K562 (cell line): ENCODE results near the gene TAF1D. TPM values are rescaled to one million over a fixed set of nuclear protein-coding genes. Genes with fewer than 3 reads are reported as not detected.
A peak's percentile ranks its signal among the peaks of the same experiment; 100 is the strongest.

ENCODE experiments used
- BCL6 ChIP-seq: fragments of 250-450 bp; sonication (Bioruptor Pico); IDR thresholded peaks from 2 replicates; pipeline ENCODE4 v1.4.0; 2020
- BRD4 ChIP-seq: fragments of 200-600 bp; sonication (generic); IDR thresholded peaks from 2 replicates; pipeline ENCODE4 v1.6.1; 2017; ENCODE audit warnings: inconsistent platforms
- CEBPG ChIP-seq, 3 experiments: fragments of 200-800 bp in 1 of 3; sonication (Bioruptor generic) in 1 of 3; sonication (generic) in 1 of 3; formaldehyde crosslinking in 1 of 3; IDR thresholded peaks in 2 of 3; conservative IDR thresholded peaks in 1 of 3; 2 replicates each; pipeline versions ENCODE4 v1.6.1 to v1.8.0; 2016 to 2022; ENCODE audit warnings: missing compliant biosample characterization in 2 of 3, missing genetic modification characterization in 2 of 3, mild to moderate bottlenecking in 1 of 3, missing genetic modification reagents in 1 of 3
- FOXA3 ChIP-seq, 2 experiments: fragments of 450-650 bp in 1 of 2; sonication (generic) in 1 of 2; formaldehyde crosslinking; IDR thresholded peaks in 1 of 2; conservative IDR thresholded peaks in 1 of 2; 2 replicates each; pipeline versions ENCODE4 v1.4.0 to v1.8.0; 2020 to 2022; ENCODE audit warnings: mild to moderate bottlenecking in 2 of 2, missing genetic modification reagents in 1 of 2
- HCFC1 ChIP-seq: IDR thresholded peaks from 2 replicates; pipeline ENCODE4 v1.6.1; 2012; ENCODE audit warnings: low read depth, low read length, improper control_type of control experiment
- HDAC1 ChIP-seq, 2 experiments: fragments of 450-650 bp; IDR thresholded peaks; 2 replicates each; pipeline ENCODE4 v1.6.1; 2016 to 2017; ENCODE audit warnings: inconsistent platforms in 1 of 2, mild to moderate bottlenecking in 1 of 2, moderate library complexity in 1 of 2
- HNRNPUL1 ChIP-seq: fragments of 200-400 bp; formaldehyde crosslinking; IDR thresholded peaks from 2 replicates; pipeline ENCODE4 v1.6.1; 2017; ENCODE audit warnings: low read length
- ILK ChIP-seq: fragments of 450-650 bp; IDR thresholded peaks from 2 replicates; pipeline ENCODE4 v1.6.1; 2016; ENCODE audit warnings: missing genetic modification characterization, low read depth, mild to moderate bottlenecking, missing compliant biosample characterization, moderate library complexity, borderline replicate concordance
- MXI1 ChIP-seq: IDR thresholded peaks from 2 replicates; pipeline ENCODE4 v1.6.1; 2011; ENCODE audit warnings: low read depth, mild to moderate bottlenecking, improper control_type of control experiment, low read length
- RAD51 ChIP-seq: fragments of 450-650 bp; IDR thresholded peaks from 2 replicates; pipeline ENCODE4 v1.7.1; 2016; ENCODE audit warnings: low read depth, mild to moderate bottlenecking, borderline replicate concordance
- SIN3A ChIP-seq, 2 experiments: fragments of 150-350 bp in 1 of 2; IDR thresholded peaks; 2 replicates each; pipeline ENCODE4 v1.6.1; 2011 to 2016; ENCODE audit warnings: borderline replicate concordance in 2 of 2, low read depth in 2 of 2, low read length in 2 of 2, mild to moderate bottlenecking in 2 of 2, moderate library complexity in 2 of 2; ENCODE audit not compliant: control insufficient read depth in 1 of 2
- SMARCA4 ChIP-seq: fragments of 450-650 bp; IDR thresholded peaks from 2 replicates; pipeline ENCODE4 v1.6.1; 2016
- SRF ChIP-seq, 2 experiments: fragments of 250-450, 450-650 bp in 1 of 2; sonication (Bioruptor Pico) in 1 of 2; sonication (generic) in 1 of 2; formaldehyde crosslinking; IDR thresholded peaks; 2 replicates each; pipeline versions ENCODE4 v1.5.0 to v1.5.1; 2020 to 2022; ENCODE audit warnings: mild to moderate bottlenecking in 1 of 2, missing genetic modification reagents in 1 of 2
- YY1 ChIP-seq, 3 experiments: IDR thresholded peaks; 2 replicates each; pipeline ENCODE4 v1.6.1; 2011; ENCODE audit warnings: low read length in 2 of 3, mild to moderate bottlenecking in 2 of 3, moderate library complexity in 2 of 3, borderline replicate concordance in 1 of 3, control low read depth in 1 of 3, low read depth in 1 of 3; ENCODE audit not compliant: insufficient read depth in 3 of 3, insufficient replicate concordance in 2 of 3, control insufficient read depth in 1 of 3, insufficient read length in 1 of 3; ENCODE audit errors: extremely low read depth in 1 of 3
- ZSCAN32 ChIP-seq: fragments of 450-650 bp; formaldehyde crosslinking; IDR thresholded peaks from 2 replicates; pipeline ENCODE4 v1.4.0; 2020; ENCODE audit warnings: mild to moderate bottlenecking, moderate library complexity
- polyA plus RNA-seq, 8 experiments: library from polyadenylated mRNA; depleted of rRNA in 4 of 8; stranded (reverse) in 5 of 8; unstranded in 3 of 8; fragments of >200 nt; fragmentation: Nextera tagmentation in 2 of 8; fragmentation: Illumina TruSeq in 1 of 8; extraction: Ambion mirVana in 2 of 8; extraction: Trizol in 1 of 8; gene quantifications; 2 replicates each; pipeline versions ENCODE4 v1.2.1 to v1.2.3, GENCODE V29; 2011 to 2014; ENCODE audit warnings: inconsistent platforms in 1 of 8, missing spikeins in 1 of 8
- total RNA-seq, 7 experiments: library from RNA; depleted of rRNA in 6 of 7; stranded (reverse); fragments of >200 nt in 6 of 7; fragmentation: Illumina TruSeq in 2 of 7; extraction: Trizol in 2 of 7; gene quantifications; 2 replicates each; pipeline versions ENCODE4 v1.2.1 to v1.2.3, GENCODE V29; 2011 to 2021; ENCODE audit warnings: low replicate concordance in 1 of 7
- TF ChIP-seq, protein P1 (sequence below): fragments of 450-650 bp; IDR thresholded peaks from 2 replicates; pipeline ENCODE4 v1.6.1; 2016; ENCODE audit warnings: missing biosample characterization, missing genetic modification characterization
- TF ChIP-seq, protein P2 (sequence below): sonication (generic); IDR thresholded peaks from 2 replicates; pipeline ENCODE4 v1.6.1; 2016
- TF ChIP-seq, protein P3 (sequence below): fragments of 250-450 bp; sonication (Bioruptor Pico); IDR thresholded peaks from 2 replicates; pipeline ENCODE4 v1.8.0; 2021; ENCODE audit warnings: borderline replicate concordance, mild to moderate bottlenecking, moderate library complexity; ENCODE audit not compliant: poor library complexity, severe bottlenecking
- TF ChIP-seq, protein P4 (sequence below): fragments of 450-650 bp; IDR thresholded peaks from 2 replicates; pipeline ENCODE4 v1.6.1; 2016; ENCODE audit warnings: borderline replicate concordance

The TAF1D gene
- total and polyA plus RNA-seq, 9 of the 15 experiments (the other 6 are each of a cell fraction or from before 2014, with no cell fraction given): 122 to 347 (median 250) TPM

DNA sequence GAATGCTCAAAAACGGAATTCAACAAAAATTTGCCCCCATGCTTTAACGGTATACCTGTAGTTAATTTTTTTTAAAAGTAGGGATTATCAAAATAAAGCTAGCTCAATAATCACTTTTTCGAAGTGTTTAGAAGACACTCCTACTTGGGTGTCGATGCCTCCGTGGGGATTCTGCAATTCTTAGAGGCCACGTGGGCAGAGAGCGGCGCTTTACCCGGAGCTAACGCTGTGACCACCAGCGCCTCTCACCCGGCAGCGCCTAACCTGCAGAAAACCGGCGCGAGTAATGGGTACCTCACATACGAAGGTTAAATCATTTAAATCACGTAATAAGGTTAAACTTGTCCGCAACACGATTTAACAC is 583 bp downstream of the TAF1D start (continued):
- TF ChIP-seq, protein P1, sequence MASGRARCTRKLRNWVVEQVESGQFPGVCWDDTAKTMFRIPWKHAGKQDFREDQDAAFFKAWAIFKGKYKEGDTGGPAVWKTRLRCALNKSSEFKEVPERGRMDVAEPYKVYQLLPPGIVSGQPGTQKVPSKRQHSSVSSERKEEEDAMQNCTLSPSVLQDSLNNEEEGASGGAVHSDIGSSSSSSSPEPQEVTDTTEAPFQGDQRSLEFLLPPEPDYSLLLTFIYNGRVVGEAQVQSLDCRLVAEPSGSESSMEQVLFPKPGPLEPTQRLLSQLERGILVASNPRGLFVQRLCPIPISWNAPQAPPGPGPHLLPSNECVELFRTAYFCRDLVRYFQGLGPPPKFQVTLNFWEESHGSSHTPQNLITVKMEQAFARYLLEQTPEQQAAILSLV (tag): 0 out of 2 replicates have a peak, but pooled peaks have one; percentile 35
- TF ChIP-seq CEBPG (CRISPR knock-in tag; IDR thresholded peaks at IDR 0.05) (0 out of 2 replicates have a peak, but pooled peaks have one; percentile 31), CEBPG (tag; conservative IDR thresholded peaks at IDR 0.05 in 1 of 2, IDR thresholded peaks at IDR 0.05 in 1 of 2) (no peak; a peak in 1 of 4 replicates), SMARCA4 (no peak), FOXA3 (CRISPR knock-in tag; conservative IDR thresholded peaks at IDR 0.05 in 1 of 2, IDR thresholded peaks at IDR 0.05 in 1 of 2) (no peak), SRF (CRISPR knock-in tag; IDR thresholded peaks at IDR 0.05) (0 out of 4 replicates have a peak, but pooled peaks of 1 of the 2 experiments have one; percentile 14), SIN3A (IDR thresholded peaks at IDR 0.05; ENCODE audit: borderline replicate concordance in 2 of 2, control insufficient read depth in 1 of 2, low read depth in 2 of 2, low read length in 2 of 2) (peak; percentile 41 to 86; a peak in 2 of 4 replicates), HDAC1 (IDR thresholded peaks at IDR 0.05) (peak in 1 of 2 experiments; percentile 42; a peak in 1 of 4 replicates), ILK (no peak), YY1 (IDR thresholded peaks at IDR 0.05; ENCODE audit: borderline replicate concordance in 1 of 3, control insufficient read depth in 1 of 3, extremely low read depth in 1 of 3, insufficient read depth in 3 of 3, insufficient read length in 1 of 3, insufficient replicate concordance in 2 of 3, low read depth in 1 of 3, low read length in 2 of 3) (no peak), BRD4 (no peak; the same call in 1 of the 2 replicates), HCFC1 (no peak), HNRNPUL1 (peak; percentile 81), MXI1 (0 out of 2 replicates have a peak, but pooled peaks have one; percentile 16), RAD51 (peak; percentile 33; the same call in 1 of the 2 replicates), ZSCAN32 (CRISPR knock-in tag) (no peak), BCL6 (0 out of 2 replicates have a peak, but pooled peaks have one; percentile 48)
- TF ChIP-seq, protein P2, sequence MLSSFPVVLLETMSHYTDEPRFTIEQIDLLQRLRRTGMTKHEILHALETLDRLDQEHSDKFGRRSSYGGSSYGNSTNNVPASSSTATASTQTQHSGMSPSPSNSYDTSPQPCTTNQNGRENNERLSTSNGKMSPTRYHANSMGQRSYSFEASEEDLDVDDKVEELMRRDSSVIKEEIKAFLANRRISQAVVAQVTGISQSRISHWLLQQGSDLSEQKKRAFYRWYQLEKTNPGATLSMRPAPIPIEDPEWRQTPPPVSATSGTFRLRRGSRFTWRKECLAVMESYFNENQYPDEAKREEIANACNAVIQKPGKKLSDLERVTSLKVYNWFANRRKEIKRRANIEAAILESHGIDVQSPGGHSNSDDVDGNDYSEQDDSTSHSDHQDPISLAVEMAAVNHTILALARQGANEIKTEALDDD: no peak
- TF ChIP-seq, protein P3, sequence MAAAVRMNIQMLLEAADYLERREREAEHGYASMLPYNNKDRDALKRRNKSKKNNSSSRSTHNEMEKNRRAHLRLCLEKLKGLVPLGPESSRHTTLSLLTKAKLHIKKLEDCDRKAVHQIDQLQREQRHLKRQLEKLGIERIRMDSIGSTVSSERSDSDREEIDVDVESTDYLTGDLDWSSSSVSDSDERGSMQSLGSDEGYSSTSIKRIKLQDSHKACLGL (CRISPR knock-in tag): peak; percentile 36
- TF ChIP-seq, protein P4, sequence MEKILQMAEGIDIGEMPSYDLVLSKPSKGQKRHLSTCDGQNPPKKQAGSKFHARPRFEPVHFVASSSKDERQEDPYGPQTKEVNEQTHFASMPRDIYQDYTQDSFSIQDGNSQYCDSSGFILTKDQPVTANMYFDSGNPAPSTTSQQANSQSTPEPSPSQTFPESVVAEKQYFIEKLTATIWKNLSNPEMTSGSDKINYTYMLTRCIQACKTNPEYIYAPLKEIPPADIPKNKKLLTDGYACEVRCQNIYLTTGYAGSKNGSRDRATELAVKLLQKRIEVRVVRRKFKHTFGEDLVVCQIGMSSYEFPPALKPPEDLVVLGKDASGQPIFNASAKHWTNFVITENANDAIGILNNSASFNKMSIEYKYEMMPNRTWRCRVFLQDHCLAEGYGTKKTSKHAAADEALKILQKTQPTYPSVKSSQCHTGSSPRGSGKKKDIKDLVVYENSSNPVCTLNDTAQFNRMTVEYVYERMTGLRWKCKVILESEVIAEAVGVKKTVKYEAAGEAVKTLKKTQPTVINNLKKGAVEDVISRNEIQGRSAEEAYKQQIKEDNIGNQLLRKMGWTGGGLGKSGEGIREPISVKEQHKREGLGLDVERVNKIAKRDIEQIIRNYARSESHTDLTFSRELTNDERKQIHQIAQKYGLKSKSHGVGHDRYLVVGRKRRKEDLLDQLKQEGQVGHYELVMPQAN: peak; percentile 82; the same call in 1 of the 2 replicates
